ENCODE data around the gene TMOD1.

GRCh38 chr9:97487861-97488260 lies 13.6 kb upstream of the TMOD1 start:
- TF ChIP-seq CTCF (IDR thresholded peaks at IDR 0.05; ENCODE audit: low read depth, low read length, poor library complexity, severe bottlenecking) (no peak), EZH2phosphoT487 (IDR thresholded peaks at IDR 0.05; ENCODE audit: borderline replicate concordance, low read length) (no peak)

All from DOHH2 (cell line).